Measurements from ENCODE around the gene MMP15.
A peak's percentile ranks its signal among the peaks of the same experiment; 100 is the strongest.

Gene MMP15

DNA sequence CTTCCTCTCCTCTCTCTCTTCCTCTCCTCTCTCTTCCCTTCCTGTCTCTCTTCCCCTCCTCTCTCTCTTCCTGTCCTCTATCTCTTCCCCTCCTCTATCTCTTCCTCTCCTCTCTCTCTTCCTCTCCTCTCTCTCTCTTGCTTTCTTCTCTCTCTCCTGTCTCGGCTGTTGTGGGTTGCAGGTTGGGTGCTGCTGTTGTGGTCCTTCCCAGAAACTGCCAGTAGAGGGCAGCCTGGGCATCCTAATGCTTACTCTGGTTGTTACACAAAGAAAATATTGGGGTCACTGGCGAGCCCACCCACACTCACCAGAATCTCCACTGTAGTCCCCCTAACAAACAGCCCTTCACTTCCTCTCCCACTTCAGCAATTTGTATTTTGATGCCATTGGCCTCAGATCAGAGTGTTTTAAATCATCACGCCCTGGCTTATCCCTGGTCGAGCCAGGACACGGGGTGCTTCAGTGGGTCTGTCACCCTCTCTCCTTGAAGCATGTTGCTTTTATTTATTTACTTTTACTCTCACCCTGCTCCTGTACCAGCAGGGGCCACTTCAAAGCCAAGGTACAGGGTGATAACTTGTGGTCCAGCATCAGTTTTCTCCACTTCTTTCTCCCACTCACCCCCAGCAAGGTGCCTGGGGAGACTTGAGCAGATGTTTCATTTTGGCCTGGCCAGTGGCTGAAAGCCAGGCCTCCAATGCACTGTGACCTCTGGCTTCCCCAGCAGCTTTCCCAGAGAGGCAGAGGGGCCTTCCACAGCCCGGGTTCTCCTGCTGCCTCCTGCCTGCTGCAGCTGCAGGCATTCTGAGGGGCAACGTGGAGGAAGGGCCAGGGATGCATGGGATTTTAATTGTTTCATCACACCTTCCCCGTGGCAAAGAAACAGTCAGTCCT, 4.7 kb upstream of the MMP15 start:
- DNase-seq: no peak

DNA sequence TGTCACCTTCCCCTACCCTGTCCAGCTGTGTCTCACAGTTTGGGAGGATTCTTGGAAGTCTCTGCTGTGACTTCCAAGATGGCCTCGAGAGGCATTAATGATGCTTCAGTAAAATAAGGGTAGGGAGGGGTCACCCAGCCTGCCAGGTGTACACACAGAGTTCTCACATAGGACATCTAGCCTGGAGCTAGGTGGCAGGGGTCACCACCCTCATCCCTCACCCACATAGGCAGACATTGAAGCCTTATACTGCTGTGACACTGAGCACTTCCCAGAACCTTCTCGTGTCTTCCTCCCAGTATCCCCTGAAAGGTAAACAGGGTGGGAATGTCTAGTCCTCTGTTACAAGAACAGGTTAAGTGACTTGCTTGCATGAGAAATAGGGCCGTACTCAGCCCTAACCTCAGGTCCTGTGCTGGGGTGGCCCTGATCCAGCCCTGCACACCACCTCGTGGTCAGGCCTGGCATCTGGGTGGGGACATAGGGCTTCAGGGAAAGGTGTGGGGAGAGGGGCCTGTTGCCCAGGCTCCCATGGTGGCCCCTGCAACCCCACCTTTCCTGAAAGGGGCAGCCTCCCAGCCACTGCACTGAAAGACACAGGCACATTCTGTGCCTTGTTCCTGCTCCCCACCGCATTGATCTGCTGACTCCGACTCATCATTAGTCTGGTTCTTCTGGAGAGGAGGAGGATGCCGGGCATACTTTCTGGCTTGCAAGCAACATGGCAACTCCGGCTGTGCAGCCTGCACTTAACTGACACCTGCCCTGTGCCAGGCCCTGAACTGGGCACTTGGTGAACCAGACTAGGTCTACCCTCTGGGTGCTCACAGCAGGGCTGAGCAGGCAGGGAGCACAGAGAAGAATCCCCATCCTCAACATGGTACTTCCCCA, 3.6 kb upstream of the MMP15 start:
- DNase-seq: no peak

DNA sequence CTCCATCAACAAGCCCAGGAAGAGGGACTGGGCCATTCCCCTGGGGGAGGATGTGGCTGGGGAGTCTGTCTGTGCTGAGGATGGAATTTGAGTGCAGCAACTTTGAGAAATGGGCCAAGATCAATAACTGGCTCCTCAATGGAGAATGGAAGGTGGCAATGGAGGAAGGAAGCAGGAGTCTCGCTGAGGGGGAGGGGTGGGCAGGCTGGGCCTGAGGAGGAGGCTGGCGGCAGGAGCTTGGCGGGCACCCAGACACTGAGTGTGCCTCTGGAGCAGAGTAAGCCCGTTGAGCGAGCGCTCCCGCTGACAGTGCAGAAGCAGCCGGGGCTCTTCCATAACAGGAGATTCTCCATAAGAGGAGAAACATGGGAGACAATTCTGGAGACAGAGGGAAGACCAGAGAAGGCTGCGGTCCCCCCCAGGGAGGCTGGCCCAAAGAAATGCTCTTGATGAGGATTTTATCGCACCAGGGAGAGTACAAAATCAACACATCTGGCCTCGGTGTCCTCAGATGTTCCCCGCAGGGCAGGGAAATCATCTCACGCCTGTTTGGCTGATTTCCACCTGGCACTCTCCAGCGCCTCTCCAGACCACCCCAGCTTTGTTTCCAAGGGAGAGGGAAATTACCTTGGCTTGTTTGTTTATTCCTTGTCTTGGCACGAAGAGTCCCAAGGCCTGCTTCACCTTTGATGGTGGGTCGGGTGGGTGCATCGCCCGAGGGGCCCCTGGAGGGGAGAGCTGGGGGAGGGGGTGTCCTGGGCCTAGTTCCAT, 2.8 kb upstream of the MMP15 start:
- no peak for DNase-seq

DNA sequence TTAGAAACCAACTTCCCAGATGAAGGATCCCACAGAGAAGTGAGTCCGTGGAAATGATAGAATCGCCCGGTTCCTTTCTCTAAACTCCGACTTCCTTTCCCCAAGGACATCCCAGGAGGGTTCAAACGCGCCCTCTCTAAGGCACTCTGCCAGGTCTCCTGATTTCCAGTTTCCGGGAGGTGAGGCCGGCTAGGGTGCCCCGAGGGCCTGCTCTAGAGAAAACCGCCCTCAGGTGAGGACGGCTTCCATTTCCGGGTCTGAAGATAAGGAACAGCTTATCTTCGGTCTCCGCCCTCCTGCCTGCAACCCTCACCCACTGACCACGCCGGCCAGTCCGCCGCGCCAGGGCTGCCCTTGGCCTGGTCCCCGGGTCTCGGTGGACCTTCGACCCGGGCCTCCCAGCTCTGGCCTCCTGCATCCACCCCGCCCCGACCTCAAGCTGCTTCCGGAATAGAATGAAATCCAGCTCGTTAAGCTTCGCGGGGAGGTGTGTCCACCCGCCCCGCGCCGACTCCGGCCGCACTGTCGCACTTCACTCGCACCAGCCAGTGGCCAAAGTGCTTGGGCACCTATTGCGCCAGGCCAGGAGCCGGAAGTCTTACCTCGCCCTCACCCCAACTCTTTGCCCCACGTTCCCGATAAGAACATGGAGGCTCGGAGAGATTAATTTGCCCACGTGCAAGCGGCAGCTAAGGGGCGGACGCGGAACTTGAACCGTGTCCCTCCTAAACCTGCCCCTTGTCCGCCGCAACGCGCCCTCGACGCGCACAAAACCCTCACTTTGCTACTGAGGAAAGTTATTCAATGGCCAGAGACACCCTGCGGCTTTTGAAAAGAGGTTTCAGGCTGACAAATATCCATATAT, 836 bp upstream of the MMP15 start:
- DNase-seq: no peak

DNA sequence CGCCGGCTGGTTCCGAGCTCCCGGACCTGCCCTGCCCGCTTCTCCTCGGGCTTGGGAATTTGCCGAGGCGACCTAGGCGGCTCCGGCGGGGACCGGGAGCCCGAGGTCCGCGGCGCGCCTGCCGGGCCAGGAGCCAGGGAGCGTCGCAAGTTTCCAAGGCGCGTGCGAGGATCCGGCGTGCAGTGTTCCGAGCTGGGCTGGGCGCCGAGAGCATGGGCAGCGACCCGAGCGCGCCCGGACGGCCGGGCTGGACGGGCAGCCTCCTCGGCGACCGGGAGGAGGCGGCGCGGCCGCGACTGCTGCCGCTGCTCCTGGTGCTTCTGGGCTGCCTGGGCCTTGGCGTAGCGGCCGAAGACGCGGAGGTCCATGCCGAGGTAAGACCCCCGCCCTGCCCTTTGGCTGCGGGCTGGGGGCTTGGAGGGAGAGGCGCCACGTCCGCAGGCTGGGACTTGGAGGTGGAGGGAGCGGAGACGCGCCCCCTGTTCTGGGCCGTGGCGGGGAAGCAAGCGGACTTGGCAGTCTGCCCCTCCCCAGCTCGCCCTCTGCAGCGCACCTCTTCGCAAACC, 668 bp downstream of the MMP15 start:
- no peak for DNase-seq

DNA sequence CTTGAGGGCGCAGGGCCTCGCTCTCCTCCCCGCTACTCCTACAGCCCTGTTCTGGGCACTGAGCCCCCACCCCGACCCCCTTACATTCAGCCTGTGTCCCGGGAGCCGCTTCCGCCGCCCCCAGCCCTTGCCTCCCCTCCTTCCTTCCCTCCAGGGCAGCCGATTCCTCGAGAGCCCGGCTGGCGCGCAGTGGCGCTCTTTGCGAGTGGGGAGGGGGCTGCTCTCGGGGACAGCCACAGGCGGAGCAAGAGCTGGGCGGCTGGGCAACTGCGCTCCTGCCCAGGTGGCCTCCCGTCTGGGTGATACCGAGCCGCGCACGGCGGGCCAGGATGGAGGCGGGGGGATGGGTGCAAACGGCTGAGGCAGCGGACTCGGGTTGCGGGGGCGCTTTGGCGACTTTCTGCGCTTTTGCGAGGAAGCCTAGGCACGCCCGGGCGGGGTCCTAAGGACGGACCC, 1.2 kb downstream of the MMP15 start:
- DNase-seq: no peak

DNA sequence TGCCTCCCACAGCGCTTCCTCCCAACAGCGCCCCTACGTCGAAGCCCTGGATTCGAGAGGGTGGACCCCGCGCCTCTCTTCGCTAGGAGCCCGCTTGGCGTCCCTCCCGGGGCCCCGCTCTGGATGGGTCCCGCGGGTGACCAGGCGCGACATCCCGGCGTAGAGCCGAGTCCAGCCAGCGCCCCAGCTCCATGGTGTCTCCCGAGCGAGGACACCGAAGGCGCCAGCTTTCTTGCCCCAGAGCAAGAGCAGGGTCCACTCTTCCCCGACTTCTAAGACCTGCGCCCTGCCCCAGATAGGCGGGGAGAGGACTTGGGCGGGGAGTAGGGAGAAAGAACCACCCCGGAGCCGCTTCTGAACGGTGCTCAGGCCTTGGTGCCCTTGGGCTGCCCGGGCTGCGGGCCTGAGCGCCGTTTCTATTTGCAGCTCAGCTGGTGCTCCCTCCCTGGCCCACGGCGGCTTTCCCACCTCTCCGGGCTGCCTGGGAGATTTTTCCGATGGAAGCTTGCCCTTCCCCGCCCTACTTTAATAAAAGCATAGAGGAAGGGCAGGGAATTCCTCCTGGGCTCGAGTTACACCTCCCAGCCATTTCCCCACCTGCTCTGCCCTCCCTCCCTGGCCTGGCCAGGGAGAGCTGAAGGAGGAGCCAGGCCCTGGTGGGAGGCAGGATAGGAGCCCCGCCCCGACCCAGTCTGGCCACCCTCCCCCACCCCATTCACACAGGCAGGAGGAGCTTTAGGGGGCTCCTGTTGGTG, 1.8 kb downstream of the MMP15 start:
- DNase-seq: no peak

DNA sequence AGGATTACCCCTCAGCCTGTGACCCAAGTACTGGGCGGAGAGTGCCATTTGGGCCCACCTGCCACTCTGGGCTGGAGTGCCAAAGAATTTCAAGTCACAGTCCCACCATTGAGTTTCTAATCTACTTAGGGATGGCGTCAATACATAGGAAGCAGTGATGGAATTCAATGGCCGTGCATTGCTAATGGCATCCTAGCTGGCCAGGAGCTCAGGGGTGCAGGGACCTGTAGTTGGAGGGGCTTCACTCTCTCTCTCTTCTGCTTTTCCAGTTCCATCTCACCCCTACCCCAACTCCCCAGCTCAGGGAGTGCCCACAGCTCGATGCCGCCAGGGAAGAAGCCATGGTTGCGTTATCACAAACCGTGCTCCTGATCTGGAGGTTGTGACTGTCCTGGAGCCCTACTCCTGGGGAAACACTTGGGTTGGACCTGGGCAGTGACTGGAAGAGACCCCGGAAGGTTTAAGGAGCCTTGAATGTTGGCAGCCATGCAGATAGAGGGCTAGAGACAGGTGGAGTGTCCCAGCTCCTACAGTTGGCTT, 2.4 kb downstream of the MMP15 start:
- no peak for DNase-seq

DNA sequence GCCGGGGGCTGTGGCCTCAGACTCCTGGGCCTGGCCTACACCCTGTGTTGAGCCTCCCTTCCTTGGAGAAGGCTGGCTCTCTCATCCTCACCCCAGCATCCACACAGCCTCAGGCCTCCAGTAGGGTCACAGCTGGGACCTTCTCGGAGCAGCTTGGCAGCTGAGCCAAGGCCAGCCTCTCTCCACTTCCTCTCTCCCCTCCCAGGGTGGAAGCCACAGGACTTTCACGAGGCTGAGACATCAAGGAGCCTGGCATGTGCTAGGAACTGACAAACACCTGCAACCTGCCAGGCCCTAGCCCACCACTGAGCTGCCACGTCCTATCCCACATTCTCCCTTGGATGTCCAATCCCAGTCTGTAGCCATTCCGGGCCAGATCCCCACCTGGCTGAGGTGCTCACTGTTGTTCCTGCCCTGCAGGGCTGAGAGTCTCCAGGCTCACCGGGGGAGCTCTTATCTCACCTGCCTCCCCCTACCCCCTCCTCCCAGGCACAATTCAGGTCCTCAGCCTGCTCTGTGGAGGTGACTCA, 3.1 kb downstream of the MMP15 start:
- peak; percentile 15 for DNase-seq

DNA sequence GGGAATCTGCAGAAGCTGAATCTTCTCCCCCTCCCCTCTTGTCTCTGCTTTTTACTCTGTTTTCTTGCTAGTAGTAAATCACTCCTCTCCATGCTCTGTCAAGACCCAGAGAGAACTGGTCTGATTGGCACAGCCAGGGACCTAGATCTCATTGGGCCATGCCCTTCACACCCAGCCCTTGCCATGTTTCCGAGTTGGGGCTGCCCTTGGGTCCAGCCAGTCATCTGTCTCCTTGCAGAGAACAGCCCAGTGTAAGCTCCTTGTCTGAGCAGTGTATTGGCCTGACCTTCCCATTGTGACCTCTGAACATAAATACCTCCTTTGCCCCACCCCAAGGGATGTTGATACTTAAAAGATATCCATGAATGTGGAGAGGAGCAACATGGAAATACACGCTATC, 3.9 kb downstream of the MMP15 start:
- DNase-seq: no peak

DNA sequence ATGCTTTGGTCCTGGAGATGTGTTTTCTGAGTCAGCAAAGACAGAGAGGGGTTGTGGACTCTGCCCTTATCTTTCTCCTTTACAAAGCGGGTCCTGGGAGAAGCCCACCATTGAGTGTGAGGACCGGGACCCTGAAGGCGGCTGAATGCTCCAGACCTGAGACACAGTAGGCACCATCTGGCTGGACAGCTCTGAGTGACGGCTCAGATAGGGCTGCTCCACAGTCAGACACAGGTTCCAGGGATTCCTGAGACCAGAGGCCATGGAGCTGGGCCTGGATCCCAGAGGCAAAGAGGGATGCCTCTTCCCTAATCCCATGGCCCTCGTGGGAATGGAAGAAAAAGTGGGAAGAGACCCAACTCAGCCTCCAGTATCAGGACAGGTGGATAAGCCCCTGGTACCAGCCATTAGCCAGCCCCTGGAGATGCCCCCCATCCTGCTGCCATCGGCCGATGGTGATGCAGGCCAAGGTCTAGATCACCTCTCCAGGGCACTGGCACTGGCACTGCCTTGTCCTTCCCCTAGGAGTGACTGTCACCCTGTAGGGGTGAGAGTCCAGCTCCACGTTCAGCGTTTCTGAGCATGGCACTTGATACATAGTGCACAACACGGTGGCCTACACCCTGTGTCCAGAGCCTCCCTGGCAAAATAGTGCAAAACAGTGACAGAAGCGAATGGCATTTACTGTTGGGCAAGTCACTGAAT, 4.7 kb downstream of the MMP15 start:
- DNase-seq: no peak

DNA sequence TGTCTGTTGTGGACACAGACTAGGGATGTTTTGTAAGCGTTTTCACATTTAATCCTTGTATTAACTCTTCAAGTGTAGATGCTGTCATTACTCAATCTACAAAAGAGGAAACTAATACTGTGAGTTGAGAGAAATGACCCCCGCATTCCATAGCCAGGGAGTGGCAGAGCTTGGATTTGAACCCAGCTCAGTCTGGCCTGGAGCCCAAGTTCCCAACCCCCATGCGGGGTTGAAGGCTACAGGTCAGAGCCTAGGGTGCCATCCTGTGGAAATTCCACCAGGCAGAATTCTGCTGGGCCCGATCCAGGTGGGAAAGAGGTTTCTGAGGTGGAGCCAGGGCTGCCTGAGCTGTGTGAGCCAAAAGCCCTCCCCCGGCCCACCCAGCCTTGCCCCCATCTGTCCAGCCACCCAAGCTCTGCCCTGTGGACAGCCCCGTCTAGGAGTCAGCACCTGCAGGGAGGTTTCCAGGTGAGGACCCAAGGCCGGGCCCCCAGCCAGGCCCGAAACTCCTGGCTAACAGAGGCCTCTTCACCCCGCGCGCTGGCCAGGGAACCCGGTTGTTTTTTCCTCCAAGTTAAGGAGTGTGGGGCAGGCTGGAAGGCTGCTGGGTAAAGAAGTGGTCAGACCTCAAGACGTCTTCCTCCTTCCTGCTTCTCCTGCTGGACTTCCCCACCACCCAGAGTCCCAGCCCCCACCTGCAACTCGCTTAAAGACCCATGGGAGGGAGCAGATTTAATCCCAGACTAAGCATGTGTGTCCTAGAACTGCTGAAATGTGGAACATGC, 5.7 kb downstream of the MMP15 start:
- DNase-seq: no peak

DNA sequence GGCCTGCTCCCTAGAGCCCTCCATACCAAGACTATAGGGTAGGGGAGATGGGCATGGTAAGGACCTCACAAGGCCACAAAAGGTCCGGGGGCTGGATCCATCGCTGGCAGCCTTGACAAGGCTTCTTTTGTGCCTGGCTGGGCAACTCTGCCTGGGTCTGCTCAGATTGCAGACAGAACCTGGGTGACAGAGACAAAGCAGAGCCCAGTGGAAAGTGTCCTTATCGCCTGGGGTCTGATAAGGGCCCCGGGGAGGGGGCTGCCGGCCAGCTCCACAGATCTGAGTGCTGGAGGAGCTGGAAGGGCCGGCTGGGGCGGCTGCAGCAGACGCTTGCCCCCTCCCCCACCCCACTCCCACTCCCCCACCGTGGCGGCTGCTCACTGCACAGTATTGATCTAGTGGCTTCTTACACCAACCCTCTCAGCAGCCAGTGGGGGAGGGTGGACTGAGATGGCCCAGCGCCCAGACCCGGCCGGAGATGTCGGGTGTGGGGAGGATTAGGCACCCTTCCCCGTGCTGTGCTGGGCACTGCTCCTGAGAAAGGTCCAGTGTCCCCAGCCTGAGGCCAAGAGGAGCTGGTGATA, 7.2 kb downstream of the MMP15 start:
- no peak for DNase-seq

DNA sequence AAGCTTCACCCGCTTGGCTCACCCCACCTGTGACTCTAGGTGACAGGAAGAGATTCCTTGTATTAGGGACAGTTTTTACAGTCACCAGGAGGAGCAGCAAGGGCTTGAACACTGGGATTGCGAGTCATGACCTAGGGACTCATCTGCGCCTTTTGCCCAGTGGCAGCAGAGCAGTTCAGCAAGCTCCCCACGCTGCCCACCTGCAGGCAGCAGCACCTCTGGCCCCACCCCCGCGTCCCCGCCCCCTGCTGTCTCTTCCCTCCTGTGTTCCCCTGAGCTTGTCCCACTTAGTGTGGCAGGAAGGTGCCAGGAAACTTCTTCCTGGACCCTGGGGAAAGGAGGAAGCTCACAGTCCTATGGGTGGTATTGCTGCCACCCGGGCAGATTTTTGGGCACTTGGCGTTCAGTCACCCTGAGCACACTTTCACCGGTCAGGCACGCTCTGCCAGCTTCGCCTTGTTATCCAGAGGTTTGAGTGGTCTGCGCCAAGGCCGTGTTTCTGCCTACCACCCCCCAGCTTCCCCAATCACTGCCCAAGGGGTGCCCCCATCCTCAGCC, 8.7 kb downstream of the MMP15 start:
- DNase-seq: no peak

DNA sequence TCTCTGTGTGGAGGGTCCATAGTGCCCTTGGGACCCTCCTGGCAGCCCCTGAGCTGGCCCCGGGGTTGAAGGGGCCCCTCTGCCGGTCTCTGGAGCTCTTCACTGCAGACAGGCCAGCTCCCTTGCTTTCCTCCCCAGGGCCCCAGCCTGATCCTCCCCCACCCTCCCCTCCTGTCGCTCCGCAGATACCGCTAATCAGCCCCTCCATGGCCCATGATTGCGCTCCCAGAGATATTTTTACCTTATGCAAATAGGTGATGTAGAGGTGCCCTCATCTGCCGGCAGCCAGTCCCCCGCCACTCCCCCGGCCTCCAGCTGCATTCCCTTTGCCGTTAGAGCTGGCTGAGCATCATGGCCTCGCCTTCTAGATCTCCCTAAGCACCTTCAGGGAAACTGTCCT, 9.2 kb downstream of the MMP15 start:
- DNase-seq: no peak

DNA sequence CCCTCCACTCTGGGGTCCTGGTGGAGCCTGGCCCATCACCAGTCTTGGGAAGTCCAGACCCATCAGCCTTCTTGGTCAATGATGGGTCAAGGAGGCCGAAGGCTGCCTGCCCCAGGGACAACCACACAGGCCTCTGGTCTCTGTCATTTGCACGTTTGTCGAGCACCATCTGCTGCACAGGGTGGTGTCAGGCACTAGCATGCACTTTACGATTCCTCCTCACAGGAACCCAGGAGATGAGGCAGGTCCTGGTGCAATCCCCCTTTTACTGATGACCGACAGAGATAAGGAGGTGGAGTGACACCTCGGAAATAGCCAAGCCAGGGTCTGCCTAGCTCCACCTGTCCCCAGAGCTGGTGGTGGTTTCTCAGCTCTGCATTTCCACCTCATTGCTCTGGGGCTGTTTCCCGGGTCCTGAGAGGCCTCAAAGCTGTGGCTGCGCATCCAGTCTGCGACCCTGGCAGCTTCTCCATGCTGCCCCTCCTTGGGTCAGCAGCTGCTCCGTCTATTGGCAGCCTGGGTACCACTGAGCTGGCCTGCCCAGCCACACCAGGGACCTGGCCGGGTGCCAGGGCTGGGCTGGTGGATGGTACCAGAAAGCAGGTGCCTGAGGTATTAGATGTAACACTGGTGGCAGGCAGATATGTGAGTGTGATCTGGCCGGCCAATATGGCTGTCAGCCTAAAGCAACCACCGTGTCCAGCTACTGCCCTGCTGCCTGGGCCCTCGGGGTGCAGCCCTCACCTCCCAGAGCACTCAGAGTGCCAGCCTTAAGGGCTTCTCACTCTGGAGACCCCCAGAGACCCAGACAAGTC, 10.0 kb downstream of the MMP15 start:
- DNase-seq: no peak

DNA sequence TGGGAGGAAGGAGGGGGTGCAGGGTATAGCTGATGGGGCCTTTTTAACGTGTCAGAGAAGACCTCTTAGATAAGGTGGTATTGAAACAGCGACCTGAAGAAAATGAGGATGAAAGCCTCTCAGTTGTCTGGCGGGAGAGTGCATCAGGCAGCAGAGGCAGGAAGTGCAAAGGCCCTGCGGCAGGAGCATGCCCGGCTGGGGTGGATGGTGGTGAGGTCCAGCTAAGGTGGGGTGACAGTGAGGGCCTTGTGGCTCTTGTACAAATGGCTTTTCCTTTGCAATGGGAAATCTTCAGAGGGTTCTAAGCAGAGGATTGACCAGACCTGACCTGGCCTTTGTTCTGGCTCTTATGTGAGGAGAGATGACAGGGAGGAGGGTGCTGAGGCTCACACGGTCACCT, 11.4 kb downstream of the MMP15 start:
- DNase-seq: no peak
